ENCODE measurements around the gene STX10. TPM values are rescaled to one million over a fixed set of nuclear protein-coding genes. Genes with fewer than 3 reads are reported as not detected.

STX10 gene
- total RNA-seq, 1 donor from 2014 or later: 42.9 TPM

- Mint-ChIP-seq H3K9me3 (ENCODE audit: low read depth) (no peaks in the 10 kb centered on the region), H3K36me3 (ENCODE audit: low read depth) (peaks cover 7% of the 10 kb centered on the region), H3K27ac (ENCODE audit: unreplicated experiment) (no peak overlapping the region), H3K4me3 (ENCODE audit: unreplicated experiment) (no peak overlapping the region), H3K27me3 (ENCODE audit: low read depth) (peaks cover 11% of the 10 kb centered on the region), H3K4me1 (ENCODE audit: low read depth) (peaks cover 64% of the 10 kb centered on the region)
- DNase-seq (ENCODE audit: low spot score): no peak
- TF ChIP-seq, protein P1, sequence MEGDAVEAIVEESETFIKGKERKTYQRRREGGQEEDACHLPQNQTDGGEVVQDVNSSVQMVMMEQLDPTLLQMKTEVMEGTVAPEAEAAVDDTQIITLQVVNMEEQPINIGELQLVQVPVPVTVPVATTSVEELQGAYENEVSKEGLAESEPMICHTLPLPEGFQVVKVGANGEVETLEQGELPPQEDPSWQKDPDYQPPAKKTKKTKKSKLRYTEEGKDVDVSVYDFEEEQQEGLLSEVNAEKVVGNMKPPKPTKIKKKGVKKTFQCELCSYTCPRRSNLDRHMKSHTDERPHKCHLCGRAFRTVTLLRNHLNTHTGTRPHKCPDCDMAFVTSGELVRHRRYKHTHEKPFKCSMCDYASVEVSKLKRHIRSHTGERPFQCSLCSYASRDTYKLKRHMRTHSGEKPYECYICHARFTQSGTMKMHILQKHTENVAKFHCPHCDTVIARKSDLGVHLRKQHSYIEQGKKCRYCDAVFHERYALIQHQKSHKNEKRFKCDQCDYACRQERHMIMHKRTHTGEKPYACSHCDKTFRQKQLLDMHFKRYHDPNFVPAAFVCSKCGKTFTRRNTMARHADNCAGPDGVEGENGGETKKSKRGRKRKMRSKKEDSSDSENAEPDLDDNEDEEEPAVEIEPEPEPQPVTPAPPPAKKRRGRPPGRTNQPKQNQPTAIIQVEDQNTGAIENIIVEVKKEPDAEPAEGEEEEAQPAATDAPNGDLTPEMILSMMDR (IDR thresholded peaks at IDR 0.05): peak; percentile 63
These were observed 56.1 kb downstream of the STX10 start for GRCh38 chr19:13094106-13094504.

Other genes with a start within 250 kb of the STX10 start
- 0.53 TPM in 1 of 3 replicates, not detected in the others for gene SYCE2, start 231.1 kb downstream of the STX10 start, total RNA-seq
- gene FARSA, start 216.7 kb downstream of the STX10 start, total RNA-seq: 46.4 to 53.3 TPM (median 47.4 TPM) in 3 replicates
- 1,165 to 1,556 TPM (median 1,179 TPM) in 3 replicates for gene CALR, start 211.8 kb downstream of the STX10 start, total RNA-seq
- gene RAD23A, start 204.5 kb downstream of the STX10 start, total RNA-seq: 71.6 to 94.9 TPM (median 72.4 TPM) in 3 replicates
- 28.8 to 31.3 TPM (median 29.1 TPM) in 3 replicates for gene GADD45GIP1, start 193.2 kb downstream of the STX10 start, total RNA-seq
- gene DAND5, start 180.8 kb downstream of the STX10 start, total RNA-seq: 0.36 to 0.57 TPM (median 0.41 TPM) in 3 replicates
- gene NFIX, start 154.9 kb downstream of the STX10 start, total RNA-seq: 95.4 to 117 TPM (median 98.9 TPM) in 3 replicates
- 0.38 to 0.47 TPM in 2 of 3 replicates, not detected in the other for gene LYL1, start 47.5 kb downstream of the STX10 start, total RNA-seq
- 25.4 to 35.8 TPM (median 28.9 TPM) in 3 replicates for gene TRMT1, start 33.6 kb downstream of the STX10 start, total RNA-seq
- gene NACC1, start 32.1 kb downstream of the STX10 start, total RNA-seq: 45.2 to 49.5 TPM (median 47.3 TPM) in 3 replicates
- gene IER2, start within 50 bp of the STX10 start, total RNA-seq: 38.4 to 67.1 TPM (median 58.5 TPM) in 3 replicates

Measured in chondrocyte (in vitro differentiated cells).